H1 (cell line): Measurements from ENCODE around the gene PSMC5. TPM values are rescaled to one million over a fixed set of nuclear protein-coding genes. Genes with fewer than 3 reads are reported as not detected.

Source experiments
- CTCF ChIA-PET: fragments of 300-600 bp; sonication (Branson Sonifier 250); formaldehyde crosslinking; loops from one replicate; lab custom pipeline; 2021; ENCODE audit not compliant: partially characterized antibody; lab: Charles Lee
- POLR2A ChIA-PET: fragments of 300-600 bp; sonication (Branson Sonifier 250); formaldehyde crosslinking; loops from one replicate; lab custom pipeline; 2021; ENCODE audit warnings: inconsistent platforms; ENCODE audit not compliant: partially characterized antibody; lab: Charles Lee
- DNase-seq, 2 experiments: peaks; one replicate each; pipeline versions ENCODE4 v3.0.0 to v3.0.0-alpha.2; 2010 to 2022; ENCODE audit warnings: low spot score in 2 of 2, low read depth in 1 of 2, mixed read lengths in 1 of 2
- FAIRE-seq: peaks from 2 replicates; lab custom pipeline; 2011; peaks lifted over from hg19 to GRCh38; lab: Jason Lieb, UNC
- H2AFZ ChIP-seq: 2 replicates; pipeline ENCODE4 v1.8.1; 2012; ENCODE audit warnings: low read length, inconsistent platforms
- H2AK5ac ChIP-seq: 2 replicates; pipeline ENCODE4 v1.6.1; 2013; ENCODE audit warnings: low read depth, low read length
- H2BK120ac ChIP-seq: replicated peaks from 2 replicates; pipeline ENCODE3; 2013; ENCODE audit warnings: low read depth, low read length, inconsistent platforms
- H2BK12ac ChIP-seq: 2 replicates; pipeline ENCODE4 v1.6.1; 2013; ENCODE audit warnings: low read depth, low read length
- H2BK15ac ChIP-seq: 2 replicates; pipeline ENCODE4 v1.6.1; 2013; ENCODE audit warnings: low read length
- H2BK20ac ChIP-seq: 2 replicates; pipeline ENCODE4 v1.6.1; 2013; ENCODE audit warnings: low read length
- H2BK5ac ChIP-seq: 2 replicates; pipeline ENCODE4 v1.6.1; 2013; ENCODE audit warnings: low read depth, low read length
- H3K14ac ChIP-seq: 2 replicates; pipeline ENCODE4 v1.6.1; 2013; ENCODE audit warnings: inconsistent platforms; ENCODE audit not compliant: insufficient read length
- H3K18ac ChIP-seq: 2 replicates; pipeline ENCODE4 v1.6.1; 2013; ENCODE audit warnings: low read length; ENCODE audit errors: extremely low read depth
- H3K23ac ChIP-seq: 2 replicates; pipeline ENCODE4 v1.6.1; 2013; ENCODE audit warnings: inconsistent platforms; ENCODE audit not compliant: insufficient read length
- H3K23me2 ChIP-seq: 2 replicates; pipeline ENCODE4 v1.6.1; 2013; ENCODE audit warnings: low read depth, low read length
- H3K27ac ChIP-seq: 2 replicates; pipeline ENCODE4 v1.6.1; 2011; ENCODE audit warnings: low read depth, low read length, inconsistent platforms
- H3K27me3 ChIP-seq, 4 experiments: replicated peaks in 1 of 4; 1 replicate in 1 of 4; 2 replicates in 3 of 4; pipeline versions ENCODE4 v1.6.1 to v1.8.1; 2011 to 2013; ENCODE audit warnings: low read length in 3 of 4, mild to moderate bottlenecking in 3 of 4, inconsistent platforms in 2 of 4, mixed read lengths in 2 of 4, moderate library complexity in 1 of 4; ENCODE audit not compliant: control insufficient read depth in 3 of 4, insufficient read depth in 3 of 4; ENCODE audit errors: extremely low read depth in 1 of 4
- H3K36me3 ChIP-seq, 4 experiments: 2 replicates each; pipeline versions ENCODE4 v1.6.1 to v1.8.1; 2011 to 2013; ENCODE audit warnings: mild to moderate bottlenecking in 4 of 4, low read length in 3 of 4, moderate library complexity in 2 of 4, control low read depth in 1 of 4, inconsistent platforms in 1 of 4; ENCODE audit not compliant: insufficient read depth in 4 of 4, control insufficient read depth in 2 of 4
- H3K4ac ChIP-seq: replicated peaks from 2 replicates; pipeline ENCODE3; 2013; ENCODE audit warnings: low read length, low read depth, mixed read lengths, inconsistent platforms; ENCODE audit not compliant: insufficient read length
- H3K4me1 ChIP-seq, 4 experiments: replicated peaks in 1 of 4; 1 replicate in 1 of 4; 2 replicates in 3 of 4; pipeline versions ENCODE4 v1.6.1 to v1.8.1; 2011 to 2013; ENCODE audit warnings: low read length in 3 of 4, inconsistent platforms in 2 of 4, mixed read lengths in 1 of 4; ENCODE audit not compliant: insufficient read depth in 4 of 4, control insufficient read depth in 3 of 4
- H3K4me2 ChIP-seq, 2 experiments: 2 replicates each; pipeline versions ENCODE4 v1.6.1 to v1.8.1; 2011 to 2013; ENCODE audit warnings: low read depth in 2 of 2, low read length in 2 of 2, control low read depth in 1 of 2, inconsistent platforms in 1 of 2, mild to moderate bottlenecking in 1 of 2; ENCODE audit not compliant: insufficient read depth in 1 of 2
- H3K4me3 ChIP-seq, 4 experiments: fragments of 200-600, 300-600 bp in 1 of 4; sonication (generic), shearing (Covaris generic), sonication (Bioruptor Twin) in 1 of 4; 2 replicates each; pipeline versions ENCODE4 v1.5.1 to v1.8.1; 2011 to 2016; ENCODE audit warnings: low read length in 4 of 4, low read depth in 3 of 4, control low read depth in 2 of 4, inconsistent platforms in 2 of 4, mild to moderate bottlenecking in 2 of 4, mixed read lengths in 1 of 4, moderate library complexity in 1 of 4; ENCODE audit not compliant: insufficient read depth in 2 of 4; ENCODE audit errors: extremely low read depth in 1 of 4
- H3K56ac ChIP-seq: replicated peaks from 2 replicates; pipeline ENCODE3; 2013; ENCODE audit warnings: low read depth, mild to moderate bottlenecking, mixed read lengths, low read length, inconsistent platforms; ENCODE audit not compliant: insufficient read length
- H3K79me1 ChIP-seq: 2 replicates; pipeline ENCODE4 v1.6.1; 2013; ENCODE audit warnings: low read depth, low read length, control low read depth
- H3K79me2 ChIP-seq, 2 experiments: 2 replicates each; pipeline versions ENCODE4 v1.6.1 to v1.8.1; 2012 to 2013; ENCODE audit warnings: low read length in 2 of 2, mild to moderate bottlenecking in 2 of 2, inconsistent platforms in 1 of 2; ENCODE audit not compliant: insufficient read depth in 2 of 2, control insufficient read depth in 1 of 2
- H3K9ac ChIP-seq, 4 experiments: replicated peaks in 1 of 4; 1 replicate in 1 of 4; 2 replicates in 3 of 4; pipeline versions ENCODE4 v1.6.1 to v1.8.1; 2011 to 2013; ENCODE audit warnings: low read depth in 3 of 4, low read length in 3 of 4, control low read depth in 2 of 4, mild to moderate bottlenecking in 2 of 4, moderate library complexity in 2 of 4, inconsistent platforms in 1 of 4; ENCODE audit errors: extremely low read depth in 1 of 4
- H3K9me3 ChIP-seq, 2 experiments: 2 replicates each; pipeline versions ENCODE4 v1.6.1 to v1.8.1; 2012 to 2013; ENCODE audit warnings: mild to moderate bottlenecking in 2 of 2, moderate library complexity in 2 of 2, control low read depth in 1 of 2, inconsistent platforms in 1 of 2, low read depth in 1 of 2, low read length in 1 of 2, mixed read lengths in 1 of 2; ENCODE audit not compliant: insufficient read depth in 2 of 2
- H4K20me1 ChIP-seq, 2 experiments: replicated peaks in 1 of 2; 2 replicates each; pipeline versions ENCODE3 to v1.8.1; 2011 to 2013; ENCODE audit warnings: inconsistent platforms in 2 of 2, low read length in 2 of 2, mild to moderate bottlenecking in 1 of 2; ENCODE audit not compliant: insufficient read depth in 2 of 2, control insufficient read depth in 1 of 2
- H4K5ac ChIP-seq: 2 replicates; pipeline ENCODE4 v1.6.1; 2013; ENCODE audit warnings: low read length, low read depth, mixed read lengths, inconsistent platforms; ENCODE audit not compliant: insufficient read length
- H4K8ac ChIP-seq: 2 replicates; pipeline ENCODE4 v1.8.0; 2013; ENCODE audit warnings: mild to moderate bottlenecking, moderate library complexity, low read length, inconsistent platforms; ENCODE audit not compliant: insufficient read depth; ENCODE audit errors: extremely low read depth
- H4K91ac ChIP-seq: replicated peaks from 2 replicates; pipeline ENCODE3; 2013; ENCODE audit warnings: low read length, mixed read lengths, inconsistent platforms; ENCODE audit not compliant: insufficient read length
- FOSL1 ChIP-seq: IDR thresholded peaks from 2 replicates; pipeline ENCODE4 v1.6.1; 2011; ENCODE audit warnings: mild to moderate bottlenecking, low read depth, low read length, moderate library complexity; ENCODE audit not compliant: insufficient read depth
- SIX5 ChIP-seq: IDR thresholded peaks from 2 replicates; pipeline ENCODE4 v1.6.1; 2011; ENCODE audit warnings: mild to moderate bottlenecking, low read depth, low read length
- SP4 ChIP-seq: IDR thresholded peaks from 2 replicates; pipeline ENCODE4 v1.6.1; 2012; ENCODE audit warnings: low read length, inconsistent platforms
- WGBS, 2 experiments: shearing (Covaris generic) in 1 of 2; methylation state at CpG; one replicate each; pipeline versions ENCODE4 v1.1.6 to v1.1.7; 2013 to 2015; ENCODE audit warnings: low lambda C conversion rate in 2 of 2, mixed read lengths in 2 of 2, inconsistent platforms in 1 of 2, low coverage in 1 of 2, missing lambda C conversion rate in 1 of 2; ENCODE audit not compliant: insufficient replicate concordance in 2 of 2, insufficient coverage in 1 of 2, insufficient read length in 1 of 2; ENCODE audit errors: extremely low coverage in 1 of 2, missing lambda C conversion rate in 1 of 2; 5-methylcytosine and 5-hydroxymethylcytosine counted together
- polyA plus RNA-seq, 7 experiments: library from polyadenylated mRNA; depleted of rRNA in 3 of 7; stranded (reverse) in 5 of 7; unstranded in 2 of 7; fragments of >200 nt in 5 of 7; fragments of 200-250 nt in 2 of 7; gene quantifications; 1 replicate in 5 of 7; 2 replicates in 1 of 7; 4 replicates in 1 of 7; pipeline versions ENCODE4 v1.2.1 to v1.2.3, GENCODE V29; 2011 to 2013; ENCODE audit warnings: missing spikeins in 2 of 7, mixed read lengths in 2 of 7
- total RNA-seq: library from RNA; stranded (reverse); fragmentation: NEBNext Ultra II Directional; extraction: Animal tissue kit (Norgen Biotek cat#: 25700); gene quantifications from 2 replicates; pipeline ENCODE4 v1.2.1, GENCODE V29; 2021

PSMC5 gene
- total and polyA plus RNA-seq, 2 of the 8 experiments (the other 6 are each of a cell fraction or from before 2014, with no cell fraction given), result 172 to 180 TPM

DNA sequence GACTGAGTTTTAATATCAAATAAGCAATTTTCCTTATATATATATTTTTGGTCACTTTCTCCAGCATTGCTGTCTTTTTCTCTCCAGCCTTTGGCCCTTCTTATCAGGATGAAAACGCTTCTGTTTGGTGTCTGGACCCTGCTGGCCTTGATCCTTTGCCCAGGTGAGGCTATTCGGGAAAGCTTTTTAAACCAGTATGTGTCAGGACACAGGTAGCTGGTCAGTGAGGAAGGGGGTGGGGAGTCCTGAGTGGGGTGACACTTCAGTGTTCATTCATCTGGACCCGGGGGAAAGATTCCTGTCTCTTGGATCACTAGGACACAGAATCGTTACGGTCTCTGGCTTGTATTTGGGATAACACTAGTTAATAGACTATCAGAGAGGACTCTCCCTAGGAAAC, 27.5 kb downstream of the PSMC5 start:
- WGBS, 2 experiments, result 88% methylated on average over 5 of the region's 5 CpGs; no CpG with 5 or more reads in 1 of the 2 experiments
- no peaks in the 10 kb centered on the region for H3K4me1 ChIP-seq
- no peak overlapping the region for H3K4ac ChIP-seq
- TF ChIP-seq SP4, result no peak
- TF ChIP-seq FOSL1, result no peak
- TF ChIP-seq SIX5, result no peak
- TF ChIP-seq, all 59 proteins: peak for 0
- no peak overlapping the region for H2BK5ac ChIP-seq
- H4K8ac ChIP-seq, result no peak overlapping the region
- H4K20me1 ChIP-seq, result no peaks in the 10 kb centered on the region
- no peak overlapping the region for H4K91ac ChIP-seq
- H3K56ac ChIP-seq, result no peak overlapping the region
- no peaks in the 10 kb centered on the region for H3K23me2 ChIP-seq
- no peak overlapping the region for H2AK5ac ChIP-seq
- H3K36me3 ChIP-seq, result no peaks in the 10 kb centered on the region
- H3K27me3 ChIP-seq, result peaks cover 0 to 2% (median 1%) of the 10 kb centered on the region in 4 experiments; a peak in 3 of 7 replicates
- no peak overlapping the region for H3K4me2 ChIP-seq
- ChIA-PET CTCF (interaction anchor here (0.8 to 8.9 kb wide), 4 partner anchors 8 to 28 kb away, joined by 4 to 77 read pairs (median 26); partner anchors contain the start of gene GH2), POLR2A (no interaction called here)
- H3K79me2 ChIP-seq, result no peaks in the 10 kb centered on the region
- no peak overlapping the region for H3K4me3 ChIP-seq
- H3K9me3 ChIP-seq, result no peaks in the 10 kb centered on the region
- no peak overlapping the region for H2AFZ ChIP-seq
- H3K23ac ChIP-seq, result no peak overlapping the region
- no peak overlapping the region for H2BK15ac ChIP-seq
- no peak overlapping the region for H3K27ac ChIP-seq
- no peak overlapping the region for H2BK12ac ChIP-seq
- H4K5ac ChIP-seq, result no peak overlapping the region
- no peak overlapping the region for H3K14ac ChIP-seq
- no peak overlapping the region for H3K18ac ChIP-seq
- no peak for DNase-seq
- no peak overlapping the region for H3K9ac ChIP-seq
- no peak for FAIRE-seq
- H2BK20ac ChIP-seq, result no peak overlapping the region
- H3K79me1 ChIP-seq, result no peaks in the 10 kb centered on the region
- H2BK120ac ChIP-seq, result no peak overlapping the region
